Endothelial cell of umbilical vein (primary cell): ENCODE data around the gene ANKRD45. TPM values are rescaled to one million over a fixed set of nuclear protein-coding genes. Genes with fewer than 3 reads are reported as not detected.

Experiments used
- Bru-seq: library from RNA; stranded (reverse); fragments of 400-500 nt; gene quantifications from one replicate; lab custom pipeline; 2021; lab: Mats Ljungman, UMichigan
- BruChase-seq, 2 experiments: library from RNA; stranded (reverse); fragments of 400-500 nt; gene quantifications; one replicate each; lab custom pipeline; 2021; lab: Mats Ljungman, UMichigan
- BruUV-seq: library from RNA; stranded (reverse); fragments of 400-500 nt; replicated peaks from 2 replicates; lab custom pipeline; 2021; lab: Mats Ljungman, UMichigan
- CTCF ChIA-PET: fragments of 300-600, 350-600 bp; sonication (Branson Sonifier 250); formaldehyde crosslinking; loops from one replicate; lab custom pipeline; 2021; ENCODE audit warnings: antibody characterized with exemption, inconsistent platforms; lab: Charles Lee
- POLR2A ChIA-PET: fragments of 300-600, 350-600 bp; sonication (Branson Sonifier 250); formaldehyde crosslinking; loops from one replicate; lab custom pipeline; 2021; ENCODE audit warnings: antibody characterized with exemption, inconsistent platforms; lab: Charles Lee
- DNase-seq: peaks from one replicate; pipeline ENCODE4 v3.0.0-alpha.2; 2011; ENCODE audit warnings: low read depth, low spot score
- FAIRE-seq: peaks from 2 replicates; lab custom pipeline; 2011; peaks lifted over from hg19 to GRCh38; lab: Jason Lieb, UNC
- H2AFZ ChIP-seq: 2 replicates; pipeline ENCODE4 v1.6.0; 2012; ENCODE audit warnings: low read depth, low read length, control low read depth, inconsistent platforms
- H3K27ac ChIP-seq: 2 replicates; pipeline ENCODE4 v1.5.1; 2011; ENCODE audit warnings: low read depth, mild to moderate bottlenecking, control low read depth, low read length, moderate library complexity; ENCODE audit not compliant: insufficient read depth
- H3K27me3 ChIP-seq, 2 experiments: 2 replicates each; pipeline versions ENCODE4 v1.6.0 to v1.6.1; 2011; ENCODE audit warnings: low read length in 2 of 2, mixed read lengths in 1 of 2; ENCODE audit not compliant: control insufficient read depth in 2 of 2, insufficient read depth in 2 of 2
- H3K36me3 ChIP-seq, 2 experiments: 2 replicates in 1 of 2; 3 replicates in 1 of 2; pipeline ENCODE4 v1.5.1; 2011; ENCODE audit warnings: low read length in 2 of 2, mild to moderate bottlenecking in 1 of 2, moderate library complexity in 1 of 2; ENCODE audit not compliant: control insufficient read depth in 2 of 2, insufficient read depth in 2 of 2; ENCODE audit errors: extremely low read depth in 1 of 2
- H3K4me1 ChIP-seq: 3 replicates; pipeline ENCODE4 v1.5.1; 2011; ENCODE audit warnings: mild to moderate bottlenecking, low read length; ENCODE audit not compliant: control insufficient read depth, insufficient read depth; ENCODE audit errors: extremely low read depth
- H3K4me2 ChIP-seq: 2 replicates; pipeline ENCODE4 v1.6.1; 2011; ENCODE audit warnings: low read length, control low read depth, mixed read lengths; ENCODE audit not compliant: insufficient read depth
- H3K4me3 ChIP-seq, 3 experiments: fragments of 200-600 bp in 1 of 3; sonication (generic), shearing (Covaris generic) in 1 of 3; replicated peaks in 1 of 3; 2 replicates each; pipeline ENCODE4 v1.5.1; 2011 to 2016; ENCODE audit warnings: control low read depth in 3 of 3, low read length in 3 of 3, mild to moderate bottlenecking in 2 of 3, inconsistent platforms in 1 of 3, low read depth in 1 of 3, moderate library complexity in 1 of 3; ENCODE audit not compliant: insufficient read depth in 1 of 3
- H3K79me2 ChIP-seq: 2 replicates; pipeline ENCODE4 v1.6.0; 2012; ENCODE audit warnings: low read length, inconsistent platforms; ENCODE audit not compliant: control insufficient read depth, insufficient read depth
- H3K9ac ChIP-seq: replicated peaks from 2 replicates; pipeline ENCODE3; 2011; ENCODE audit warnings: low read length, control low read depth; ENCODE audit not compliant: insufficient read depth; ENCODE audit errors: extremely low read depth
- H3K9me1 ChIP-seq: replicated peaks from 3 replicates; pipeline ENCODE4 v1.6.0; 2011; ENCODE audit warnings: mild to moderate bottlenecking, low read length; ENCODE audit not compliant: control insufficient read depth, insufficient read depth; ENCODE audit errors: extremely low read depth
- H3K9me3 ChIP-seq: replicated peaks from 2 replicates; pipeline ENCODE4 v1.5.1; 2012; ENCODE audit warnings: low read length, inconsistent platforms; ENCODE audit not compliant: control insufficient read depth, insufficient read depth
- H4K20me1 ChIP-seq: replicated peaks from 2 replicates; pipeline ENCODE3; 2011; ENCODE audit warnings: mild to moderate bottlenecking, low read length; ENCODE audit not compliant: control insufficient read depth, insufficient read depth; ENCODE audit errors: extremely low read depth
- EZH2 ChIP-seq: IDR thresholded peaks from 2 replicates; pipeline ENCODE4 v1.6.1; 2012; ENCODE audit warnings: borderline replicate concordance, low read depth, mild to moderate bottlenecking, moderate library complexity, low read length, inconsistent platforms; ENCODE audit not compliant: severe bottlenecking
- FOS ChIP-seq: IDR thresholded peaks from 2 replicates; pipeline ENCODE4 v1.6.1; 2011; ENCODE audit warnings: mild to moderate bottlenecking, low read length, moderate library complexity, borderline replicate concordance; ENCODE audit not compliant: insufficient read depth
- dilution Hi-C: fragments of 300-500 bp; cut with MboI; formaldehyde crosslinking; loops from one replicate; pipeline ENCODE4 v1.15.0; 2019; ENCODE audit warnings: low sequenced_read_pairs; ENCODE audit not compliant: extremely low pct_ligation_motif_present
- intact Hi-C: fragments of 100-400 bp; cut with micrococcal nuclease; formaldehyde crosslinking; loops from one replicate; pipeline ENCODE4 v1.10.0; 2022
- long read RNA-seq: library from polyadenylated mRNA; stranded (forward); transcript quantifications from one replicate; pipeline ENCODE4 v2.0.0, GENCODE V29; 2021
- polyA minus RNA-seq, 3 experiments: library from RNA; depleted of rRNA, polyadenylated mRNA; stranded (reverse); fragments of >200 nt; gene quantifications; 1 replicate in 1 of 3; 2 replicates in 2 of 3; pipeline ENCODE4 v1.2.3, GENCODE V29; 2011
- polyA plus RNA-seq, 4 experiments: library from polyadenylated mRNA; depleted of rRNA in 3 of 4; stranded (reverse) in 3 of 4; unstranded in 1 of 4; fragments of >200 nt; gene quantifications; 2 replicates each; pipeline versions ENCODE4 v1.2.1 to v1.2.3, GENCODE V29; 2011 to 2012; ENCODE audit warnings: missing spikeins in 1 of 4
- total RNA-seq: library from RNA; stranded (reverse); gene quantifications from 2 replicates; pipeline ENCODE4 v1.2.3, GENCODE V29; 2021
- TF ChIP-seq, protein P1 (sequence below), 2 donors: IDR thresholded peaks; 1 replicate in 1 of 2; 2 replicates in 1 of 2; pipeline ENCODE4 v1.5.1; 2011; ENCODE audit warnings: low read length in 2 of 2, mild to moderate bottlenecking in 2 of 2, moderate library complexity in 2 of 2, control low read depth in 1 of 2, inconsistent platforms in 1 of 2, low read depth in 1 of 2; ENCODE audit not compliant: insufficient read depth in 1 of 2; ENCODE audit errors: extremely low read depth in 1 of 2

ANKRD45 gene
- 0.37 and 0.62 TPM in 2 replicates for total RNA-seq
- polyA plus RNA-seq, result 0.19 and 0.21 TPM in 2 replicates
- polyA plus RNA-seq (2011; cell fraction: cytosol; rRNA removed), result 0.25 and 0.34 TPM in 2 replicates
- polyA plus RNA-seq (2011; cell fraction: nucleus; rRNA removed), result 0.16 and 0.29 TPM in 2 replicates
- 0.21 TPM in 1 of 2 replicates, not detected in the other for polyA plus RNA-seq (2012)
- polyA minus RNA-seq, result 0.21 TPM in 1 of 2 replicates, not detected in the other
- not detected for polyA minus RNA-seq (2011; cell fraction: cytosol; rRNA and poly(A)+ RNA removed)
- polyA minus RNA-seq (2011; cell fraction: nucleus; rRNA and poly(A)+ RNA removed), result 0.48 and 0.53 TPM in 2 replicates
- Bru-seq, nascent RNA, result percentile 29 among the genes with signal in this experiment
- percentile 18 among the genes with signal in this experiment for BruChase-seq, experiment 1, labeled RNA remaining after a 6-hour chase
- percentile 3 among the genes with signal in this experiment for BruChase-seq, experiment 2, labeled RNA remaining after a 2-hour chase
- long read RNA-seq, result 0 reads

- Histone ChIP-seq H3K4me3 (peak within 1 kb of the TSS; percentile 4 to 43 (median 41)), H3K4me1 (no peaks in the 10 kb centered on the region), H3K9me3 (no peaks in the 10 kb centered on the region), H2AFZ (peak within 1 kb of the TSS; percentile 59), H4K20me1 (no peaks in the 10 kb centered on the region), H3K9me1 (no peaks in the 10 kb centered on the region), H3K4me2 (peak within 1 kb of the TSS; percentile 50), H3K36me3 (no peaks in the 10 kb centered on the region), H3K27ac (no peak within 1 kb of the TSS), H3K79me2 (no peaks in the 10 kb centered on the region), H3K27me3 (peaks cover 0 to 5% of the 10 kb centered on the region in 2 experiments), H3K9ac (peak within 1 kb of the TSS; percentile 47)
- TF ChIP-seq FOS, result no peak
- peak; percentile 34 for TF ChIP-seq EZH2
- TF ChIP-seq, protein P1, sequence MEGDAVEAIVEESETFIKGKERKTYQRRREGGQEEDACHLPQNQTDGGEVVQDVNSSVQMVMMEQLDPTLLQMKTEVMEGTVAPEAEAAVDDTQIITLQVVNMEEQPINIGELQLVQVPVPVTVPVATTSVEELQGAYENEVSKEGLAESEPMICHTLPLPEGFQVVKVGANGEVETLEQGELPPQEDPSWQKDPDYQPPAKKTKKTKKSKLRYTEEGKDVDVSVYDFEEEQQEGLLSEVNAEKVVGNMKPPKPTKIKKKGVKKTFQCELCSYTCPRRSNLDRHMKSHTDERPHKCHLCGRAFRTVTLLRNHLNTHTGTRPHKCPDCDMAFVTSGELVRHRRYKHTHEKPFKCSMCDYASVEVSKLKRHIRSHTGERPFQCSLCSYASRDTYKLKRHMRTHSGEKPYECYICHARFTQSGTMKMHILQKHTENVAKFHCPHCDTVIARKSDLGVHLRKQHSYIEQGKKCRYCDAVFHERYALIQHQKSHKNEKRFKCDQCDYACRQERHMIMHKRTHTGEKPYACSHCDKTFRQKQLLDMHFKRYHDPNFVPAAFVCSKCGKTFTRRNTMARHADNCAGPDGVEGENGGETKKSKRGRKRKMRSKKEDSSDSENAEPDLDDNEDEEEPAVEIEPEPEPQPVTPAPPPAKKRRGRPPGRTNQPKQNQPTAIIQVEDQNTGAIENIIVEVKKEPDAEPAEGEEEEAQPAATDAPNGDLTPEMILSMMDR (IDR thresholded peaks at IDR 0.05; ENCODE audit: extremely low read depth in 1 of 2, insufficient read depth in 1 of 2, low read depth in 1 of 2, low read length in 2 of 2), result peak in 1 of 2 donors; percentile 16
- CTCF ChIA-PET, result interaction anchor here (0.8 to 1.0 kb wide), 2 partner anchors 13 to 21 kb away, joined by 3 read pairs; no protein-coding TSS in a partner anchor
- POLR2A ChIA-PET, result no interaction called here
- intact Hi-C loops, result loop anchor here (2.0 kb wide), 1 partner anchor 45 kb away; the partner anchor contains the start of gene KLHL20
- no TSS peak for BruUV-seq
- DNase-seq (peak; percentile 57), FAIRE-seq (peak; percentile 46)
- dilution Hi-C loops, result no loop called here
These were observed at the start of gene ANKRD45 for GRCh38 chr1:173669491-173669941. ANKRD45 (minus strand) TSS chr1:173669851; CDS start chr1:173659418, 10,433 bp downstream.
